ENCODE data around the gene B4GALT5.

The B4GALT5 gene

GRCh38 chr20:49742948-49743347 is 29.3 kb upstream of the B4GALT5 start:
- no peak for TF ChIP-seq CTCF (IDR thresholded peaks at IDR 0.05)

GRCh38 chr20:49741977-49742376 is 28.3 kb upstream of the B4GALT5 start:
- no peak for TF ChIP-seq CTCF (IDR thresholded peaks at IDR 0.05)

- TF ChIP-seq CTCF (IDR thresholded peaks at IDR 0.05): no peak
Observed at GRCh38 chr20:49740807-49741206, 27.1 kb upstream of the B4GALT5 start.

GRCh38 chr20:49739042-49739441 is 25.4 kb upstream of the B4GALT5 start:
- TF ChIP-seq CTCF (IDR thresholded peaks at IDR 0.05): no peak

- no peak for TF ChIP-seq CTCF (IDR thresholded peaks at IDR 0.05)
Observed at GRCh38 chr20:49737260-49737659, 23.6 kb upstream of the B4GALT5 start.

GRCh38 chr20:49729780-49730179 is 16.1 kb upstream of the B4GALT5 start:
- TF ChIP-seq CTCF (IDR thresholded peaks at IDR 0.05): no peak

- no peak for TF ChIP-seq CTCF (IDR thresholded peaks at IDR 0.05)
Observed at GRCh38 chr20:49727894-49728885, 14.5 kb upstream of the B4GALT5 start.
